Hepatocyte (in vitro differentiated cells): ENCODE data around the gene IL17REL. TPM values are rescaled to one million over a fixed set of nuclear protein-coding genes. Genes with fewer than 3 reads are reported as not detected.

Source experiments
- DNase-seq: peaks from one replicate; pipeline ENCODE4 v3.0.0-alpha.2; 2016; ENCODE audit warnings: low spot score
- H2AFZ ChIP-seq: fragments of 200-600 bp; sonication (generic); 2 replicates; pipeline ENCODE4 v1.6.0; 2016; ENCODE audit warnings: antibody characterized with exemption, mild to moderate bottlenecking
- H3K27ac ChIP-seq: fragments of 200-600 bp; sonication (generic); 2 replicates; pipeline ENCODE4 v1.5.1; 2016; ENCODE audit warnings: mild to moderate bottlenecking
- H3K27me3 ChIP-seq: fragments of 200-600 bp; sonication (generic); 2 replicates; pipeline ENCODE4 v1.6.1; 2016
- H3K36me3 ChIP-seq: fragments of 200-600 bp; sonication (generic); replicated peaks from 2 replicates; pipeline ENCODE4 v1.5.1; 2016; ENCODE audit warnings: low read depth; ENCODE audit not compliant: insufficient read depth
- H3K4me1 ChIP-seq: fragments of 200-600 bp; sonication (generic); 2 replicates; pipeline ENCODE4 v1.5.1; 2016; ENCODE audit warnings: mild to moderate bottlenecking, moderate library complexity; ENCODE audit not compliant: insufficient read depth
- H3K4me2 ChIP-seq: fragments of 200-600 bp; sonication (generic); 2 replicates; pipeline ENCODE4 v1.6.0; 2016
- H3K4me3 ChIP-seq: fragments of 200-600 bp; sonication (generic); 2 replicates; pipeline ENCODE4 v1.5.1; 2016; ENCODE audit warnings: mild to moderate bottlenecking
- H3K79me2 ChIP-seq: fragments of 200-600 bp; sonication (generic); 2 replicates; pipeline ENCODE4 v1.6.0; 2017; ENCODE audit warnings: mild to moderate bottlenecking
- H3K9me2 ChIP-seq: fragments of 200-600 bp; sonication (generic); replicated peaks from 2 replicates; pipeline ENCODE4 v1.6.0; 2017; ENCODE audit warnings: mild to moderate bottlenecking; ENCODE audit not compliant: insufficient read depth
- H3K9me3 ChIP-seq: fragments of 200-600 bp; sonication (generic); 2 replicates; pipeline ENCODE4 v1.5.1; 2016; ENCODE audit warnings: low read depth, mild to moderate bottlenecking
- H4K20me1 ChIP-seq: fragments of 200-600 bp; sonication (generic); 2 replicates; pipeline ENCODE4 v1.6.0; 2016; ENCODE audit warnings: mild to moderate bottlenecking; ENCODE audit not compliant: insufficient read depth, poor library complexity, severe bottlenecking
- EZH2 ChIP-seq: fragments of 200-600 bp; sonication (generic); IDR thresholded peaks from 2 replicates; pipeline ENCODE4 v1.6.1; 2016; ENCODE audit warnings: antibody characterized with exemption, mild to moderate bottlenecking, borderline replicate concordance
- EZH2phosphoT487 ChIP-seq: fragments of 200-600 bp; sonication (generic); IDR thresholded peaks from one replicate; pipeline ENCODE4 v1.6.1; 2018; ENCODE audit warnings: antibody characterized with exemption, mild to moderate bottlenecking, low read depth, moderate library complexity; ENCODE audit not compliant: unreplicated experiment, severe bottlenecking
- WGBS: methylation state at CpG from one replicate; pipeline ENCODE4 v1.1.6; 2016; ENCODE audit warnings: low lambda C conversion rate; ENCODE audit errors: missing lambda C conversion rate; 5-methylcytosine and 5-hydroxymethylcytosine counted together
- polyA plus RNA-seq: library from polyadenylated mRNA; unstranded; fragments of >200 nt; fragmentation: Nextera tagmentation; extraction: Ambion mirVana; gene quantifications from 2 replicates; pipeline ENCODE4 v1.2.1, GENCODE V29; 2016
- total RNA-seq: library from RNA; depleted of rRNA; stranded (reverse); fragments of >200 nt; gene quantifications from 2 replicates; pipeline ENCODE4 v1.2.3, GENCODE V29; 2014
- TF ChIP-seq, protein P1 (sequence below): fragments of 200-600 bp; sonication (generic); IDR thresholded peaks from 2 replicates; pipeline ENCODE4 v1.5.1; 2016; ENCODE audit warnings: antibody characterized with exemption, mild to moderate bottlenecking; ENCODE audit not compliant: poor library complexity

IL17REL gene
- total and polyA plus RNA-seq, 2 experiments from 2014 or later, result not detected

DNA sequence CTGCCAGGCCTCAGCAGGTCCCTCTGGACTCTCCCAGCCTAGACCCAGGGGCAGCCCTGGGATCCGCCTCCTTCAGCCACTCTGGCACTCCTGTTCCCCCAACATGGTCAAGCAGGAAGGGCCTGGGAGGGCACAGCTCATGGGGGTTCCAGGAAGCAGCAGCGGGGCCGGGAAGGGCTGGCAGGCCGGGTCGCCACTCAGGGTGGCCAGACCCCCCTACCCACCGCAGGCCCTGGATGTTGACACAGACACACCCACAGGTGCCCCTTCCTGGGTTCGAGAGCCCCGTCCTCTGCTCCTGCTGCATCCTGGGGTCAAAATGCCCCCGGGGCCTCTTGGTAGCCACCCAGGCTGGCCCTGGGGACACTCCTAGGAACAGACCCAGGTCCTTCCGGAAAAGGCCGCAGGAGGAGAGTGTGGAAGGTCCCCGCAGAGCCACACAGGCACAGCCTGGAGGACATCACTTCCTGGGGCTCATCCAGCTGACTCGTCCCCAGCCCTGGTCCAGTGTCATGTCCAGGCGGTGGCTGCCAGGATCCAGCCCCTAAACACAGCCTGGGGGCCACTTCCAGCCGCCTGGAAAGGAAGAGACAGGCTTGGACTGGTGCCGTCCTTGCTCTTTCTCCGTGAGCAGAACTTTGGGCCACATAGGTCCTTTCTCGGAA, 58.8 kb downstream of the IL17REL start:
- WGBS, result 85% methylated on average over 18 of the region's 18 CpGs

DNA sequence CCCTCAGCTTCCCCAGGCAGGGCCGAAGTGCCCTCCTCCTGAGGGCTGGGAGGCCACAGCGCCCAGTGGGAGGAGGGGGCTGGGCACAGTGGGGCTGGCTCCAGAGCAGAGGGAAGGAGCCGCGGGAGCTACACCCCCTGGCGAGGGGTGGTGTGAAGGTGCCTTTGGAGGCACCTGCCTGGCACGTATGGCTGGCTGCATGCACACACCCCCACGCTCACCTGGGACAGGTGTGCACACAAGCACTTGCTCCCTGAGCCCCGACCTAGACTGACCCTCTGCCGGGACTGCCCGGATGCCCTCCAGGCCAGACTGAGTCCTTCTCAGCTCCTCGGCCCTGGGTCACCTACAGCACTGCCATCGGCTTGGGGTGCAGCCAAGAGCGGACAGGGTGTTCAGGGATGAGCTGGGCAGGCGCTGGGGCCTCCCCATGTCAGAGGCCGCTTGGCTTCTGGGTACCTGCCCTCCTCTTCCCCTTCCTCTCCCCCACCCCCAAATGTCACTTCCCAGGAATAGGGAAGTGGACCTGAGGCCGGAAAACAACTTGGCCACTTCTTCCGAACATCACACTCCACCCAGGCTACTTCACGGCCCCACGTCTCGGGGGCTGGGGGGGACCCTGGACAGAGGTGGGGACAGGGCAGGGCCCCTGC, 59.4 kb downstream of the IL17REL start:
- no peaks in the 10 kb centered on the region for H3K79me2 ChIP-seq
- H3K4me2 ChIP-seq, result peak overlapping the region; percentile 32
- no peaks in the 10 kb centered on the region for H3K27me3 ChIP-seq
- no peak for TF ChIP-seq EZH2phosphoT487
- TF ChIP-seq, protein P1, sequence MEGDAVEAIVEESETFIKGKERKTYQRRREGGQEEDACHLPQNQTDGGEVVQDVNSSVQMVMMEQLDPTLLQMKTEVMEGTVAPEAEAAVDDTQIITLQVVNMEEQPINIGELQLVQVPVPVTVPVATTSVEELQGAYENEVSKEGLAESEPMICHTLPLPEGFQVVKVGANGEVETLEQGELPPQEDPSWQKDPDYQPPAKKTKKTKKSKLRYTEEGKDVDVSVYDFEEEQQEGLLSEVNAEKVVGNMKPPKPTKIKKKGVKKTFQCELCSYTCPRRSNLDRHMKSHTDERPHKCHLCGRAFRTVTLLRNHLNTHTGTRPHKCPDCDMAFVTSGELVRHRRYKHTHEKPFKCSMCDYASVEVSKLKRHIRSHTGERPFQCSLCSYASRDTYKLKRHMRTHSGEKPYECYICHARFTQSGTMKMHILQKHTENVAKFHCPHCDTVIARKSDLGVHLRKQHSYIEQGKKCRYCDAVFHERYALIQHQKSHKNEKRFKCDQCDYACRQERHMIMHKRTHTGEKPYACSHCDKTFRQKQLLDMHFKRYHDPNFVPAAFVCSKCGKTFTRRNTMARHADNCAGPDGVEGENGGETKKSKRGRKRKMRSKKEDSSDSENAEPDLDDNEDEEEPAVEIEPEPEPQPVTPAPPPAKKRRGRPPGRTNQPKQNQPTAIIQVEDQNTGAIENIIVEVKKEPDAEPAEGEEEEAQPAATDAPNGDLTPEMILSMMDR, result no peak
- TF ChIP-seq EZH2, result no peak
- 86% methylated on average over 15 of the region's 20 CpGs for whole genome bisulfite sequencing
- no peaks in the 10 kb centered on the region for H3K36me3 ChIP-seq
- H3K4me1 ChIP-seq, result peaks cover 60% of the 10 kb centered on the region
- H2AFZ ChIP-seq, result no peak overlapping the region
- no peaks in the 10 kb centered on the region for H4K20me1 ChIP-seq
- no peak overlapping the region for H3K4me3 ChIP-seq
- H3K27ac ChIP-seq, result peak overlapping the region; percentile 100
- no peaks in the 10 kb centered on the region for H3K9me2 ChIP-seq
- DNase-seq, result no peak
- H3K9me3 ChIP-seq, result no peaks in the 10 kb centered on the region

More for the DNA sequence above, 58.8 kb downstream of the IL17REL start:
- H2AFZ ChIP-seq, result no peak overlapping the region
- no peak overlapping the region for H3K4me2 ChIP-seq
- peaks cover 53% of the 10 kb centered on the region for H3K4me1 ChIP-seq
- H3K79me2 ChIP-seq, result no peaks in the 10 kb centered on the region
- H3K9me2 ChIP-seq, result no peaks in the 10 kb centered on the region
- H3K36me3 ChIP-seq, result no peaks in the 10 kb centered on the region
- no peak for DNase-seq
- H3K27ac ChIP-seq, result no peak overlapping the region
- no peak overlapping the region for H3K4me3 ChIP-seq
- no peaks in the 10 kb centered on the region for H3K27me3 ChIP-seq
- TF ChIP-seq EZH2phosphoT487 (no peak), EZH2 (no peak)
- TF ChIP-seq, protein P1, result no peak
- H3K9me3 ChIP-seq, result no peaks in the 10 kb centered on the region
- no peaks in the 10 kb centered on the region for H4K20me1 ChIP-seq

DNA sequence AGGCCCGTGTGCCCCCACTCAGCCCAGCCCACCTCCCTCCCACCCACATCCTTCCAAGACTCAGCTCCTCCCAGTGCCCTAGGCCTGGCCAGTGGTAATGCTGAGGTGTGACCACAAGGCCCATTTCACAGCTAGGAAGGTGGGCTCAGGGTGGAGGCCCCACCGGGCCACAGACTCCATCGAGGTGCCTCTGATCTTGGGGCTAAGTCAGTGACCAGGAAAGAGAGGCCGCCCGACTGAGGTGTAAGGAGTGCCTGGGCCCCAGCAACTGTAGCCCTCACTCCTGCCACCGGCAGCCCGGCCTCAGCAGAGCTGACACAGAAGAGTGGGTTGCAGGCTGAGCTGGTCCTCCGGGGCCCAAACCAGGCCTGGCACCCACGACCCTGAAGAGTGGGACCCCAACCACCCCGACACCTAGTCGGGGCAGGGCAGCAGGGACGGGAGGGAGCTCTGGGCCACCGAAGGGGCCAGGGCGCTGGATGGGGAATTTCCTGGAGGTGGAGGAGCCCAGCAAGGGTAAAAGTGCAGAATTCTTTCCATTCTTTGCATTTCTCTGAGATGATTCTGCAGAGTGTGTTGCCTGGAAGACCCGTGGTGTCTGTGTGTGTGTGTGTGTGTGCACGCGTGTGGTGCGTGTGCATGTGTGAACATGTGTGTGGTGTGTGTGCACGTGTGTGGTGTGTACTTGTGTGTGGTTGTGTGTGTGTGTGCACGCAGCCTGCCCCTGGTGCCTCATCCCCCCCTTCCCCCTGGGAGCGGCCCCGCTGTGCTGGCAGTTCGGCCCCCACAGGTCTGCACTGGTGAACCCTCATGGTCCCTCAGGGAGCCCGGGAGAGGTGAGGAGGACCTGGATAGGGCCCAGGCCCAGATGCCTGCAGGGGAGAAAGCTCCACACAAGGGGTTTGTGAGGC, 60.3 kb downstream of the IL17REL start:
- TF ChIP-seq, protein P1, result no peak
- TF ChIP-seq EZH2phosphoT487 (no peak), EZH2 (no peak)
- DNase-seq, result peak; percentile 83

More for the DNA sequence above, 60.3 kb downstream of the IL17REL start:
- Histone ChIP-seq H4K20me1 (no peaks in the 10 kb centered on the region), H3K36me3 (no peaks in the 10 kb centered on the region), H3K9me3 (no peaks in the 10 kb centered on the region), H3K9me2 (no peaks in the 10 kb centered on the region), H2AFZ (no peak overlapping the region), H3K4me3 (no peak overlapping the region), H3K4me1 (peaks cover 67% of the 10 kb centered on the region), H3K79me2 (no peaks in the 10 kb centered on the region), H3K4me2 (peak overlapping the region; percentile 59), H3K27me3 (no peaks in the 10 kb centered on the region), H3K27ac (peak overlapping the region; percentile 100)
- 48% methylated on average over 23 of the region's 24 CpGs for WGBS
